ENCODE results near the gene MSL3. TPM values are rescaled to one million over a fixed set of nuclear protein-coding genes. Genes with fewer than 3 reads are reported as not detected.

The MSL3 gene
- polyA plus RNA-seq, 1 donor (not counting 4 experiments of a cell fraction or from before 2014, with no cell fraction given), result 30.7 TPM

- dilution Hi-C loops (cut with MboI; ENCODE audit: extremely low pct_ligation_motif_present, low sequenced_read_pairs), result no loop called here
- H3K36me3 ChIP-seq (ENCODE audit: control insufficient read depth in 2 of 2, extremely low read depth in 1 of 2, insufficient read depth in 2 of 2, low read length in 2 of 2), result peaks cover 3 to 7% of the 10 kb centered on the region in 2 experiments
- DNase-seq (ENCODE audit: low read depth, low spot score), result no peak
- TF ChIP-seq CTCF (optimal IDR thresholded peaks at IDR 0.05 in 1 of 3, IDR thresholded peaks at IDR 0.05 in 1 of 3, conservative IDR thresholded peaks at IDR 0.05 in 1 of 3; ENCODE audit: extremely low read depth in 1 of 3, insufficient read depth in 2 of 3, low read length in 3 of 3) (no peak), EZH2 (IDR thresholded peaks at IDR 0.05; ENCODE audit: low read length) (no peak)
- H4K20me1 ChIP-seq (ENCODE audit: control insufficient read depth, extremely low read depth, insufficient read depth, low read length), result no peaks in the 10 kb centered on the region
- no peaks in the 10 kb centered on the region for H3K79me2 ChIP-seq (ENCODE audit: control insufficient read depth, insufficient read depth, low read length)
- no peak overlapping the region for H3K27ac ChIP-seq (ENCODE audit: control insufficient read depth, insufficient read depth, low read length)
- no peaks in the 10 kb centered on the region for H3K9me3 ChIP-seq (ENCODE audit: control insufficient read depth, low read depth, low read length)
- H3K4me2 ChIP-seq (ENCODE audit: control insufficient read depth, extremely low read depth, insufficient read depth, low read depth, low read length), result no peak overlapping the region
- H2AFZ ChIP-seq (ENCODE audit: control insufficient read depth, low read length), result no peak overlapping the region
- no peak overlapping the region for H3K4me3 ChIP-seq (ENCODE audit: control insufficient read depth in 2 of 3, extremely low read depth in 1 of 3, insufficient read depth in 2 of 3, low read depth in 1 of 3, low read length in 3 of 3)
- H3K4me1 ChIP-seq (ENCODE audit: control insufficient read depth, extremely low read depth, insufficient read depth, low read length), result no peaks in the 10 kb centered on the region
- H3K27me3 ChIP-seq (ENCODE audit: control insufficient read depth, extremely low read depth, insufficient read depth, low read length), result no peaks in the 10 kb centered on the region
- FAIRE-seq, result no peak
- no peaks in the 10 kb centered on the region for H3K9me1 ChIP-seq (ENCODE audit: control insufficient read depth, extremely low read depth, insufficient read depth, low read length)
- no peak overlapping the region for H3K9ac ChIP-seq (ENCODE audit: control insufficient read depth, extremely low read depth, insufficient read depth, low read length)
These were observed 6.6 kb downstream of the MSL3 start for GRCh38 chrX:11764602-11765067.

- Histone ChIP-seq H3K9ac (ENCODE audit: control insufficient read depth, extremely low read depth, insufficient read depth, low read length) (no peak overlapping the region), H3K9me3 (ENCODE audit: control insufficient read depth, low read depth, low read length) (no peaks in the 10 kb centered on the region), H3K27me3 (ENCODE audit: control insufficient read depth, extremely low read depth, insufficient read depth, low read length) (no peaks in the 10 kb centered on the region), H2AFZ (ENCODE audit: control insufficient read depth, low read length) (no peak overlapping the region), H3K79me2 (ENCODE audit: control insufficient read depth, insufficient read depth, low read length) (no peaks in the 10 kb centered on the region), H3K4me3 (ENCODE audit: control insufficient read depth in 2 of 3, extremely low read depth in 1 of 3, insufficient read depth in 2 of 3, low read depth in 1 of 3, low read length in 3 of 3) (no peak overlapping the region), H3K4me2 (ENCODE audit: control insufficient read depth, extremely low read depth, insufficient read depth, low read depth, low read length) (no peak overlapping the region), H3K9me1 (ENCODE audit: control insufficient read depth, extremely low read depth, insufficient read depth, low read length) (no peaks in the 10 kb centered on the region), H3K4me1 (ENCODE audit: control insufficient read depth, extremely low read depth, insufficient read depth, low read length) (no peaks in the 10 kb centered on the region), H4K20me1 (ENCODE audit: control insufficient read depth, extremely low read depth, insufficient read depth, low read length) (no peaks in the 10 kb centered on the region), H3K36me3 (ENCODE audit: control insufficient read depth in 2 of 2, extremely low read depth in 1 of 2, insufficient read depth in 2 of 2, low read length in 2 of 2) (peaks cover 3 to 9% of the 10 kb centered on the region in 2 experiments), H3K27ac (ENCODE audit: control insufficient read depth, insufficient read depth, low read length) (no peak overlapping the region)
- DNase-seq (ENCODE audit: low read depth, low spot score) (no peak), FAIRE-seq (no peak)
- dilution Hi-C loops (cut with MboI; ENCODE audit: extremely low pct_ligation_motif_present, low sequenced_read_pairs), result no loop called here
- no peak for TF ChIP-seq CTCF (optimal IDR thresholded peaks at IDR 0.05 in 1 of 3, IDR thresholded peaks at IDR 0.05 in 1 of 3, conservative IDR thresholded peaks at IDR 0.05 in 1 of 3; ENCODE audit: extremely low read depth in 1 of 3, insufficient read depth in 2 of 3, low read length in 3 of 3)
- no peak for TF ChIP-seq EZH2 (IDR thresholded peaks at IDR 0.05; ENCODE audit: low read length)
These were observed 7.4 kb downstream of the MSL3 start for GRCh38 chrX:11765449-11765848.

Data from keratinocyte (primary cell).